ENCODE measurements around the gene SLC35F1. TPM values are rescaled to one million over a fixed set of nuclear protein-coding genes. Genes with fewer than 3 reads are reported as not detected.

Gene SLC35F1
- total and polyA plus RNA-seq, 4 donors: 0.01 to 0.09 (median 0.08) TPM; not detected in 1

DNA sequence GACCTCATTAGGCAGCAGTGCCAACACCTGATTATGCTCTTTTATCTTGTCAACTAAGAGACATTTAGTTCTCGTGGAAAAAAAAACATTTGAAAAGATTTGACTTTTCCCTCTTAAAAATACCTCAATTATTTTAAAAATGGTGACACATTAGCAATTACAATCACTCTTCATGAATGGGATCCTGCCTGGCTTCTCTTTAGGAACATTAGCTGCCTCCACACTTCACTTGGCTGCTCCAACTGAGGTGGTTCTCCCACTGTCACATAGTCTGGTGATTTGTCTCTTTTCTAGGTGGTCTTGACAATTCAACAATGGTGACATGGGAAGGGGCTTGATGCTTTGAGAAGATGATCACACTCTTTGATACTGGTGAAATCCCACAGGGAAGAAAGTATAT, 26.2 kb upstream of the SLC35F1 start:
- H3K4me1 ChIP-seq (ENCODE audit: control insufficient read depth in 4 of 4, insufficient read depth in 4 of 4, low read length in 3 of 4): no peaks in the 10 kb centered on the region
- H3K9ac ChIP-seq (ENCODE audit: low read depth in 1 of 2, low read length in 2 of 2): no peak overlapping the region
- H3K36me3 ChIP-seq (ENCODE audit: control insufficient read depth in 4 of 4, insufficient read depth in 3 of 4, low read depth in 1 of 4, low read length in 3 of 4): no peaks in the 10 kb centered on the region
- H3K27ac ChIP-seq (ENCODE audit: low read depth in 1 of 2, low read length in 2 of 2): no peak overlapping the region
- H3K27me3 ChIP-seq (ENCODE audit: control insufficient read depth in 4 of 4, insufficient read depth in 4 of 4, low read length in 3 of 4): no peaks in the 10 kb centered on the region
- no peak overlapping the region for H3K4me3 ChIP-seq (ENCODE audit: low read depth in 1 of 3, low read length in 3 of 3)
- no peak for DNase-seq (ENCODE audit: low spot score)
- 44% methylated on average over 1 of the region's 1 CpG for WGBS
- no peaks in the 10 kb centered on the region for H3K9me3 ChIP-seq (ENCODE audit: control insufficient read depth in 4 of 4, low read length in 3 of 4)
- TF ChIP-seq HNF4A (conservative IDR thresholded peaks at IDR 0.05): no peak
- TF ChIP-seq, protein P1, sequence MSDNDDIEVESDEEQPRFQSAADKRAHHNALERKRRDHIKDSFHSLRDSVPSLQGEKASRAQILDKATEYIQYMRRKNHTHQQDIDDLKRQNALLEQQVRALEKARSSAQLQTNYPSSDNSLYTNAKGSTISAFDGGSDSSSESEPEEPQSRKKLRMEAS (IDR thresholded peaks at IDR 0.05): no peak
- TF ChIP-seq, protein P2, sequence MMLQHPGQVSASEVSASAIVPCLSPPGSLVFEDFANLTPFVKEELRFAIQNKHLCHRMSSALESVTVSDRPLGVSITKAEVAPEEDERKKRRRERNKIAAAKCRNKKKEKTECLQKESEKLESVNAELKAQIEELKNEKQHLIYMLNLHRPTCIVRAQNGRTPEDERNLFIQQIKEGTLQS (IDR thresholded peaks at IDR 0.05): no peak
- no peak for TF ChIP-seq GABPA (IDR thresholded peaks at IDR 0.05 in 1 of 2, conservative IDR thresholded peaks at IDR 0.05 in 1 of 2)
- TF ChIP-seq HNF4G (IDR thresholded peaks at IDR 0.05): no peak
- no peak for TF ChIP-seq YY1 (IDR thresholded peaks at IDR 0.05)
- TF ChIP-seq FOXA1 (IDR thresholded peaks at IDR 0.05): no peak
- TF ChIP-seq JUND (IDR thresholded peaks at IDR 0.05): no peak
- TF ChIP-seq FOXA2 (IDR thresholded peaks at IDR 0.05): no peak
- no peak for TF ChIP-seq RAD21 (IDR thresholded peaks at IDR 0.05)
- TF ChIP-seq, protein P3, sequence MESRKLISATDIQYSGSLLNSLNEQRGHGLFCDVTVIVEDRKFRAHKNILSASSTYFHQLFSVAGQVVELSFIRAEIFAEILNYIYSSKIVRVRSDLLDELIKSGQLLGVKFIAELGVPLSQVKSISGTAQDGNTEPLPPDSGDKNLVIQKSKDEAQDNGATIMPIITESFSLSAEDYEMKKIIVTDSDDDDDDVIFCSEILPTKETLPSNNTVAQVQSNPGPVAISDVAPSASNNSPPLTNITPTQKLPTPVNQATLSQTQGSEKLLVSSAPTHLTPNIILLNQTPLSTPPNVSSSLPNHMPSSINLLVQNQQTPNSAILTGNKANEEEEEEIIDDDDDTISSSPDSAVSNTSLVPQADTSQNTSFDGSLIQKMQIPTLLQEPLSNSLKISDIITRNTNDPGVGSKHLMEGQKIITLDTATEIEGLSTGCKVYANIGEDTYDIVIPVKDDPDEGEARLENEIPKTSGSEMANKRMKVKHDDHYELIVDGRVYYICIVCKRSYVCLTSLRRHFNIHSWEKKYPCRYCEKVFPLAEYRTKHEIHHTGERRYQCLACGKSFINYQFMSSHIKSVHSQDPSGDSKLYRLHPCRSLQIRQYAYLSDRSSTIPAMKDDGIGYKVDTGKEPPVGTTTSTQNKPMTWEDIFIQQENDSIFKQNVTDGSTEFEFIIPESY (IDR thresholded peaks at IDR 0.05): no peak
- TF ChIP-seq, protein P4, sequence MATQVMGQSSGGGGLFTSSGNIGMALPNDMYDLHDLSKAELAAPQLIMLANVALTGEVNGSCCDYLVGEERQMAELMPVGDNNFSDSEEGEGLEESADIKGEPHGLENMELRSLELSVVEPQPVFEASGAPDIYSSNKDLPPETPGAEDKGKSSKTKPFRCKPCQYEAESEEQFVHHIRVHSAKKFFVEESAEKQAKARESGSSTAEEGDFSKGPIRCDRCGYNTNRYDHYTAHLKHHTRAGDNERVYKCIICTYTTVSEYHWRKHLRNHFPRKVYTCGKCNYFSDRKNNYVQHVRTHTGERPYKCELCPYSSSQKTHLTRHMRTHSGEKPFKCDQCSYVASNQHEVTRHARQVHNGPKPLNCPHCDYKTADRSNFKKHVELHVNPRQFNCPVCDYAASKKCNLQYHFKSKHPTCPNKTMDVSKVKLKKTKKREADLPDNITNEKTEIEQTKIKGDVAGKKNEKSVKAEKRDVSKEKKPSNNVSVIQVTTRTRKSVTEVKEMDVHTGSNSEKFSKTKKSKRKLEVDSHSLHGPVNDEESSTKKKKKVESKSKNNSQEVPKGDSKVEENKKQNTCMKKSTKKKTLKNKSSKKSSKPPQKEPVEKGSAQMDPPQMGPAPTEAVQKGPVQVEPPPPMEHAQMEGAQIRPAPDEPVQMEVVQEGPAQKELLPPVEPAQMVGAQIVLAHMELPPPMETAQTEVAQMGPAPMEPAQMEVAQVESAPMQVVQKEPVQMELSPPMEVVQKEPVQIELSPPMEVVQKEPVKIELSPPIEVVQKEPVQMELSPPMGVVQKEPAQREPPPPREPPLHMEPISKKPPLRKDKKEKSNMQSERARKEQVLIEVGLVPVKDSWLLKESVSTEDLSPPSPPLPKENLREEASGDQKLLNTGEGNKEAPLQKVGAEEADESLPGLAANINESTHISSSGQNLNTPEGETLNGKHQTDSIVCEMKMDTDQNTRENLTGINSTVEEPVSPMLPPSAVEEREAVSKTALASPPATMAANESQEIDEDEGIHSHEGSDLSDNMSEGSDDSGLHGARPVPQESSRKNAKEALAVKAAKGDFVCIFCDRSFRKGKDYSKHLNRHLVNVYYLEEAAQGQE (IDR thresholded peaks at IDR 0.05): no peak
- no peak for TF ChIP-seq EGR1 (IDR thresholded peaks at IDR 0.05; ENCODE audit: low read depth in 2 of 2)
- TF ChIP-seq, protein P5, sequence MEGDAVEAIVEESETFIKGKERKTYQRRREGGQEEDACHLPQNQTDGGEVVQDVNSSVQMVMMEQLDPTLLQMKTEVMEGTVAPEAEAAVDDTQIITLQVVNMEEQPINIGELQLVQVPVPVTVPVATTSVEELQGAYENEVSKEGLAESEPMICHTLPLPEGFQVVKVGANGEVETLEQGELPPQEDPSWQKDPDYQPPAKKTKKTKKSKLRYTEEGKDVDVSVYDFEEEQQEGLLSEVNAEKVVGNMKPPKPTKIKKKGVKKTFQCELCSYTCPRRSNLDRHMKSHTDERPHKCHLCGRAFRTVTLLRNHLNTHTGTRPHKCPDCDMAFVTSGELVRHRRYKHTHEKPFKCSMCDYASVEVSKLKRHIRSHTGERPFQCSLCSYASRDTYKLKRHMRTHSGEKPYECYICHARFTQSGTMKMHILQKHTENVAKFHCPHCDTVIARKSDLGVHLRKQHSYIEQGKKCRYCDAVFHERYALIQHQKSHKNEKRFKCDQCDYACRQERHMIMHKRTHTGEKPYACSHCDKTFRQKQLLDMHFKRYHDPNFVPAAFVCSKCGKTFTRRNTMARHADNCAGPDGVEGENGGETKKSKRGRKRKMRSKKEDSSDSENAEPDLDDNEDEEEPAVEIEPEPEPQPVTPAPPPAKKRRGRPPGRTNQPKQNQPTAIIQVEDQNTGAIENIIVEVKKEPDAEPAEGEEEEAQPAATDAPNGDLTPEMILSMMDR (IDR thresholded peaks at IDR 0.05; ENCODE audit: low read depth, low read length, missing input control): no peak
- TF ChIP-seq RXRA (IDR thresholded peaks at IDR 0.05): no peak
- no peak for TF ChIP-seq NR2F2 (IDR thresholded peaks at IDR 0.05)
- TF ChIP-seq TAF1 (conservative IDR thresholded peaks at IDR 0.05): no peak
- TF ChIP-seq SP1 (IDR thresholded peaks at IDR 0.05): no peak

Data from liver (tissue), 9 donors.